ENCODE results near the gene MUC4.

The MUC4 gene

GRCh38 chr3:195854628-195855294 is 43.0 kb upstream of the MUC4 start:
- FAIRE-seq (no peak), DNase-seq (ENCODE audit: insufficient read length, low spot score) (no peak)
- no peak for TF ChIP-seq TAF1 (IDR thresholded peaks at IDR 0.05; ENCODE audit: low read depth, low read length)

DNA sequence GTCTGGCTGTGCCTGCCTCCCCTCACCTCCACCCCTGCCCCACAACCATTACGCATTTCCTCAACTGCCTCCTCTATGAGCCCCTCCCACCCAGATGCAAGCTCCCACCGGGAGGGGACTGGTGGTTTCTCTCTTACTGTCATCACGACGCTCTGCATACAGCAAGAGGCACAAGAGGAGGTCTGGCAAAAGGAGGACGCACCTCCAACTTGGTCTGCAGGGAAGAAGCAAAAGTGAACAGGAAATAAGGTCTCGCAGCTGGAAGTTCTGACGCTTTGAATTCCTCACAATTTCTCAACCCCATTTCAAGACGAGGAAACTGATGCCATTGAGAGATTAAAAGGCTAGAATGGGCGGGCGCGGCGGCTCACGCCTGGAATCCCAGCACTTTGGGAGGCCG is 42.3 kb upstream of the MUC4 start:
- no peak for TF ChIP-seq TAF1 (IDR thresholded peaks at IDR 0.05; ENCODE audit: low read depth, low read length)
- no peak for TF ChIP-seq POLR2AphosphoS5 (IDR thresholded peaks at IDR 0.05; ENCODE audit: low read depth, low read length)
- no peak for TF ChIP-seq POU2F2 (IDR thresholded peaks at IDR 0.05; ENCODE audit: low read depth, low read length)
- TF ChIP-seq SPI1 (IDR thresholded peaks at IDR 0.05; ENCODE audit: low read depth, low read length), result no peak
- no peak for TF ChIP-seq POLR2A (IDR thresholded peaks at IDR 0.05; ENCODE audit: low read depth, low read length)
- TF ChIP-seq PAX5 (IDR thresholded peaks at IDR 0.05; ENCODE audit: insufficient read depth, low read length, severe bottlenecking), result no peak

DNA sequence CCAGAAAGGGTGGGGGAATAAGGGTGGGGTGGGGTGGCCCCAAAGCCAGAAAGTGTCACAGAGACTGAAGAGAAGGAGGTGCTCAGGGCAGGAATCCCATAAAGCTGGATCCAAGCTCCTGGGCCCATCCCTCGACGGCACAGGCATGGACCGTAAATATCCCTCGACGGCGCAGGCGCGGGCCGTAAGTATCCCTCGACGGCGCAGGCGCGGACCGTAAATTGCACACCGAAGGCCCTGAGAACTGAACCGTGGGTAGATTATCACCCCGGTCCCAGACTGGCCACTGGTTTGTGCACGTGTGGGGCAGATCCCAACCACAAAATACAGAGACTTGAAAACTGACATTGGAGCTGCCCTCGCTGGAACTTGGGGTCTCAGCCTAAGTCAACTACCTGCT is 41.3 kb upstream of the MUC4 start:
- DNase-seq (ENCODE audit: insufficient read length, low spot score) (no peak), FAIRE-seq (no peak)
- TF ChIP-seq POLR2A (IDR thresholded peaks at IDR 0.05; ENCODE audit: low read depth, low read length), result no peak
- TF ChIP-seq TAF1 (IDR thresholded peaks at IDR 0.05; ENCODE audit: low read depth, low read length), result no peak
- TF ChIP-seq POLR2AphosphoS5 (IDR thresholded peaks at IDR 0.05; ENCODE audit: low read depth, low read length), result no peak
- TF ChIP-seq PAX5 (IDR thresholded peaks at IDR 0.05; ENCODE audit: insufficient read depth, low read length, severe bottlenecking), result no peak
- no peak for TF ChIP-seq SPI1 (IDR thresholded peaks at IDR 0.05; ENCODE audit: low read depth, low read length)
- TF ChIP-seq POU2F2 (IDR thresholded peaks at IDR 0.05; ENCODE audit: low read depth, low read length), result no peak

More for the DNA sequence above, 42.3 kb upstream of the MUC4 start:
- FAIRE-seq (no peak), DNase-seq (ENCODE audit: insufficient read length, low spot score) (no peak)

- peak; percentile 67; the same call in 1 of the 2 replicates for TF ChIP-seq POU2F2 (IDR thresholded peaks at IDR 0.05; ENCODE audit: low read depth, low read length)
- no peak for TF ChIP-seq PAX5 (IDR thresholded peaks at IDR 0.05; ENCODE audit: insufficient read depth, low read length, severe bottlenecking)
- peak; percentile 80 for DNase-seq (ENCODE audit: insufficient read length, low spot score)
- FAIRE-seq, result peak; percentile 85
These were observed 39.3 kb upstream of the MUC4 start for GRCh38 chr3:195850857-195851543.

DNA sequence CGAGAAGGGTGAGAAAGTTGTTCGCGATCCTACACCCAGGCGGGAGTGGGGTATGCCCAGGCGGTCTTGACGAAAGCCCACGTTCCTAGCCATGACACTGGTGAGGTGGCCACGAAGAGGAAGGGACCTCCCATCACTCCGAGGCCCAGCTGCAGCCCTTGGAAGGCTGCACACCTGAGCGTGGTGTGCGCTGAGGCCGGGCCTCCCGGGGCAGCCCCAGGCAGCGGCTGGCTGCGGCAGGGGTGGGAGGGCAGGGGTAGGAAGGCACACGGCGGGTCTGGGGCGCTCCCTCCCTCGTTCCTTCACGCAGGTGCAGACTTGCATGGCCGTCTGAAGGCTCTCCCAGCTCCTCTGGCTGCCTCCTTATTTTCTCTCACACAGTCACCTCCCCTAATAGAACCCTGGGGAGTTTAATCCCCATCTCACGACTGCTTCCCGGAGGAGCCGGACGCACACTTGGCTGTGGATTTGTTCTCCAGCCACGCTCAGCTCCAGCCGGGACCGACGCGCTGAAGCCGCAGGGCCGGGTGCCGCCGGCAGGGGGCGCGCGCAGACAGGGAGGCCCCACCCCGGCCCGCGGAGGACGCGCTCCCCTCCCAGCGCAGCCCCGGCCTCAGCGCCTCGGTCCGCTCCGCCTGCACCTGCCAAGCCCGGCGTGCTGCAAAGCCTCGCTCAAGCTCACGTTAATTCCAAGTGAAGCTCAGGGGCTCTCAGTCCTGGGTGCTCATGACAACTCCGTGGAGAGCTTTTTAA is 37.8 kb upstream of the MUC4 start:
- no peak for DNase-seq (ENCODE audit: insufficient read length, low spot score)
- TF ChIP-seq TAF1 (IDR thresholded peaks at IDR 0.05; ENCODE audit: low read depth, low read length) (no peak), POLR2A (IDR thresholded peaks at IDR 0.05; ENCODE audit: low read depth, low read length) (no peak), POU2F2 (IDR thresholded peaks at IDR 0.05; ENCODE audit: low read depth, low read length) (no peak), PAX5 (IDR thresholded peaks at IDR 0.05; ENCODE audit: insufficient read depth, low read length, severe bottlenecking) (no peak), POLR2AphosphoS5 (IDR thresholded peaks at IDR 0.05; ENCODE audit: low read depth, low read length) (no peak), SPI1 (IDR thresholded peaks at IDR 0.05; ENCODE audit: low read depth, low read length) (no peak)
- no peak for FAIRE-seq

GRCh38 chr3:195847055-195847950 is 35.6 kb upstream of the MUC4 start:
- no peak for FAIRE-seq
- no peak for DNase-seq (ENCODE audit: insufficient read length, low spot score)
- TF ChIP-seq TAF1 (IDR thresholded peaks at IDR 0.05; ENCODE audit: low read depth, low read length), result no peak
- no peak for TF ChIP-seq POU2F2 (IDR thresholded peaks at IDR 0.05; ENCODE audit: low read depth, low read length)
- no peak for TF ChIP-seq SPI1 (IDR thresholded peaks at IDR 0.05; ENCODE audit: low read depth, low read length)
- TF ChIP-seq POLR2A (IDR thresholded peaks at IDR 0.05; ENCODE audit: low read depth, low read length), result no peak
- no peak for TF ChIP-seq PAX5 (IDR thresholded peaks at IDR 0.05; ENCODE audit: insufficient read depth, low read length, severe bottlenecking)
- no peak for TF ChIP-seq POLR2AphosphoS5 (IDR thresholded peaks at IDR 0.05; ENCODE audit: low read depth, low read length)

DNA sequence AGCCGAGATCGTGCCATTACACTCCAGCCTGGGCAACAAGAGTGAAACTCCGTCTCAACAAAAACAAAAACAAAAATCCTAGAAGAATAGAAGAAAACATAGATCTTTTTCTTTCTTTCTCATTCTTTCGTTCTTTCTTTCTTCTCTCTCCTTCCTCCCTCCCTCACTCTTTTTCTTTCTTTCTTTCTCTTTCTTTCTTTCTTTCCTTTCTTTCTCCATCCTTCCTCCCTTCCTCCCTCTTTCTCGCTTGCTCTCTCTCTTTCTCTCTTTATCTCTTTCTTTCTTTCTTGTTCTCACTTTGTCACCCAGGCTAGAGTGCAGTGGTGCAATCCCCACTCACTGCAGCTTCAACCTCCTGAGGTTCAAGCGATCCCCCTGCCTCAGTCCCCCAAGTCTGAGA is 33.8 kb upstream of the MUC4 start:
- DNase-seq (ENCODE audit: insufficient read length, low spot score), result no peak
- TF ChIP-seq SPI1 (IDR thresholded peaks at IDR 0.05; ENCODE audit: low read depth, low read length) (no peak), POU2F2 (IDR thresholded peaks at IDR 0.05; ENCODE audit: low read depth, low read length) (no peak), PAX5 (IDR thresholded peaks at IDR 0.05; ENCODE audit: insufficient read depth, low read length, severe bottlenecking) (no peak), POLR2AphosphoS5 (IDR thresholded peaks at IDR 0.05; ENCODE audit: low read depth, low read length) (no peak), POLR2A (IDR thresholded peaks at IDR 0.05; ENCODE audit: low read depth, low read length) (no peak)
- no peak for FAIRE-seq

DNA sequence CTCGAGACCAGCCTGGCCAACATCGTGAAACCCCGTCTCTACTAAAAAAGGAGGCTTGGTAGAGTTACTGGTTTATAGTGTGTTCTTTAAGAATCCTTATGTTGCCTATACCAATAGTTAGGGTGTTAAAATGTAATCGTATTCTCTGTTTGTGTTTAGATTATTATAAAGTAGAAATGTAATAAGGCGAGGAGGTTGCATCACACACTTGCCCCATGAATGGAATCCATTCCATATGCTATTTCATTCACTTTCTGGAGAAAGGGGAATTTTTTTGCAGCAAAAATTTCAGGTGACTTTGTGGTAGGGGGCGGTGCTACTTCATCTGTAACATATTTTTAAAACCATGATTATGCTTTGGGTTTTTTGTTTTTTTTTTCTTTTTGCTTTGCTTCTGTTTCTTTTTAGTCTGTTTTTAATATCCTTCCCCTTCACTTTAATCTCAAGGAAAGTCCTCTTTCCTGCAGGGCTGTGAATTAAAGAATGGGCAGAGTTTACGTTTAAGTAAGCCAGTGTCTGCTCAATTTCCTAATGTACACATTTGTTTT is 33.0 kb upstream of the MUC4 start:
- FAIRE-seq (no peak), DNase-seq (ENCODE audit: insufficient read length, low spot score) (no peak)
- TF ChIP-seq POU2F2 (IDR thresholded peaks at IDR 0.05; ENCODE audit: low read depth, low read length) (no peak), PAX5 (IDR thresholded peaks at IDR 0.05; ENCODE audit: insufficient read depth, low read length, severe bottlenecking) (no peak), POLR2A (IDR thresholded peaks at IDR 0.05; ENCODE audit: low read depth, low read length) (no peak), SPI1 (IDR thresholded peaks at IDR 0.05; ENCODE audit: low read depth, low read length) (no peak), TAF1 (IDR thresholded peaks at IDR 0.05; ENCODE audit: low read depth, low read length) (no peak), POLR2AphosphoS5 (IDR thresholded peaks at IDR 0.05; ENCODE audit: low read depth, low read length) (no peak)

Measured in GM12891 (cell line).